CD4-positive, alpha-beta T cell treated with Interleukin-6 at 100 ng/mL for 8 hours (primary cell): ENCODE measurements around the gene PRTN3.

ENCODE experiments used
- DNase-seq: peaks from one replicate; pipeline ENCODE4 v3.0.0-alpha.2; 2020; ENCODE audit warnings: mixed read lengths, low spot score

PRTN3 gene

DNA sequence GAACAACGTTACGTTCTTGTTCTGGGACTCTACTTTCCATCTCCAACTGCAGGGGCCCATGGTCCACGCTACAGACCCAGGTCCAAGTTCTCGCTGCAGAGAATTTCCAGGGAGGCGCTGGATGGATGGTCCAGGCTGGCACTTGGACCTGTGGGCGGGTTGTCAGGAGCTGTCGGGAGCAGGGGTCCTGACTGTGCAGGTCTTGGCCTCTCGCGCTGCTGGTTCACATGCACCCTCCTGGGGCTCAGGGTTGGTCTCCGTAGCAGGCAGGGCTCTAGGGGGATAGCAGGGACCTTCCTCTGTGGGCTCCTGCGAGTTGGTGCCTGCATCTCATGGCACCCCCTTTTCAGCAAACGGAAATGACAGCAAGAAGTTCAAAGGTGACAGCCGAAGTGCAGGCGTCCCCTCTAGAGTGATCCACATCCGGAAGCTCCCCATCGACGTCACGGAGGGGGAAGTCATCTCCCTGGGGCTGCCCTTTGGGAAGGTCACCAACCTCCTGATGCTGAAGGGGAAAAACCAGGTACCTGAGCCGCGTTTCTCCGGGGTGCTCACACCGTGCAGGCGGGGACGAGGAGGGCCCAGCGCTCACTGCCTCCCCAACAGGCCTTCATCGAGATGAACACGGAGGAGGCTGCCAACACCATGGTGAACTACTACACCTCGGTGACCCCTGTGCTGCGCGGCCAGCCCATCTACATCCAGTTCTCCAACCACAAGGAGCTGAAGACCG lies 36.9 kb upstream of the PRTN3 start:
- no peak for DNase-seq

GRCh38 chr19:804419-805165 lies 36.2 kb upstream of the PRTN3 start:
- no peak for DNase-seq

GRCh38 chr19:805166-805551 lies 35.6 kb upstream of the PRTN3 start:
- DNase-seq: no peak

DNA sequence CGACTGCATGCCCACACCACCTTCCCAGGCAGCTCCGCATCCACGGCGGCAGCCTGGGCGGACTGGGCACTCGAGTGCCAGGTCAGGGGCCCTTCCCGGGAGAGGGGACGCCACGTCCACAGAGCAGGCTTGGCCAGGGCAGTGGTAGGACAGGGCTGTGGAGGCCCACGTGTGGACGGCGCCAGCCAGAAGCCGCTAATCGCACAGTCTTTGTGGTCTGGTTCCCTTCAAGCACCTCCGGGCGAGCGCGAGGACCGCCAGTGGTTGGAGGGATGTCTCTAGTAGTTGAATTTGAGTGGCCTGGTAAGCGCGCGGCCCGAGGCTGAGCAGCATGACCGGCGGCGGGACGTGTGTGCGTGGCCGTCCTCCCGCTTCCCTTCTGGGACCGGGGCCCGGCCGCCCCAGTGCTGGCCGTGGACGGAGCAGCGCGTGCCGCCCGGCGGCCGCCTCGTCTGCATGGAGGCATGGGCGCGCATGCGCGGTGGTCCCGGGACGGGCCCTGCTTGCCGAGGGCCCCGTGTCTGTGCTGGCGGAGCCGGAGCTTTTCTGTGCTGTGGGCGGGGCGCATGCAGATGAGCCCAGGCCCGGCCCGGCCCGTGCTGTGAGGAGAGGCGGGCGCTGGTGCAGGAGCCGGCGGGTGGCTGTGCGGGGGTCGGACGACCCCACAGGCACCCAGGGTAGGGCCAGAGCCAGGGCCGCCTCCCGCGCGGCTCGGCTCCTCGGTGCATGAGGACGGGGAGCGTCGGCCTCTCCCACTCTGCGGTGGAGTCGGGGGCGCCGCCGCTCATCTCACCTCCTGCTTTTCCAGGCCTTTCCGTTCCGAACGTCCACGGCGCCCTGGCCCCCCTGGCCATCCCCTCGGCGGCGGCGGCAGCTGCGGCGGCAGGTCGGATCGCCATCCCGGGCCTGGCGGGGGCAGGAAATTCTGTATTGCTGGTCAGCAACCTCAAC lies 34.9 kb upstream of the PRTN3 start:
- DNase-seq: no peak

GRCh38 chr19:806815-807421 lies 33.9 kb upstream of the PRTN3 start:
- DNase-seq: no peak

DNA sequence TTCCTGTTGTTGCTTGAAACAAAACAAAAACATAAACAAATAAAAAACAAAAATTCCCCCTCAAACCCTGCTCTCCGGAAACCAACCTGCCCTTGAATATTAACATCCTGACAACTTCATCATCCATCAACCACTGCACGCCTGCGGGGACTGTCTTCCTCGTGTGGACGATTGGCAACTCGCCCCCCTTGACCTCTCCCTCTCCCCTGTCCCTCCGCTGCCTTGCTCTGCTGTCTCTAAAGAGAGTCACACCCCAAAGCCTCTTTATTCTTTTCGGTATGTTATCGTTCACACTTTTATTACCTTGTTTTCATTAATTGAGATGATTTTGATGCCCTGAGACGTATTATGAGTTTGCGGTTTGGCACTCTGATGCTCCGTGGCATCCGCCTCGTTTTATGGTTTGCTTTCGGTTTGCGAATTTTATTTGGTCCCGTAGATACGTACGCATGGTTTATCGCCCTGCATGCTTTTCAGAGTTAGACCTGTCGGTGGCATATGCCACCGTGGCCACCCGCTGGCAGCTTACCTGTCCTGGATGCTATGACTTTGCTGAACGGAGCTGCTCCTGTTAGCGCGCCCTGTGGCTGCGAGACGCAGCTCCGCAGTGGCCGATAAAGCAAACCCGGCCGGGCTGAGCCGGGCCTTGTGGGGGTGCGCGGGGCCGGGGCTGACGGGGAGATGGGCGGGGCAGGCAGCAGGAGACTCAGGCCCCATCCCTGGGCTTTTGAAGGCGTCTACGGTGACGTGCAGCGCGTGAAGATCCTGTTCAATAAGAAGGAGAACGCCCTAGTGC lies 33.0 kb upstream of the PRTN3 start:
- DNase-seq: no peak

- DNase-seq: no peak
Measured at GRCh38 chr19:808423-808775, 32.4 kb upstream of the PRTN3 start.

- no peak for DNase-seq
Measured at GRCh38 chr19:810077-810855, 30.5 kb upstream of the PRTN3 start.

- DNase-seq: no peak
Measured at GRCh38 chr19:810883-811489, 29.8 kb upstream of the PRTN3 start.

DNA sequence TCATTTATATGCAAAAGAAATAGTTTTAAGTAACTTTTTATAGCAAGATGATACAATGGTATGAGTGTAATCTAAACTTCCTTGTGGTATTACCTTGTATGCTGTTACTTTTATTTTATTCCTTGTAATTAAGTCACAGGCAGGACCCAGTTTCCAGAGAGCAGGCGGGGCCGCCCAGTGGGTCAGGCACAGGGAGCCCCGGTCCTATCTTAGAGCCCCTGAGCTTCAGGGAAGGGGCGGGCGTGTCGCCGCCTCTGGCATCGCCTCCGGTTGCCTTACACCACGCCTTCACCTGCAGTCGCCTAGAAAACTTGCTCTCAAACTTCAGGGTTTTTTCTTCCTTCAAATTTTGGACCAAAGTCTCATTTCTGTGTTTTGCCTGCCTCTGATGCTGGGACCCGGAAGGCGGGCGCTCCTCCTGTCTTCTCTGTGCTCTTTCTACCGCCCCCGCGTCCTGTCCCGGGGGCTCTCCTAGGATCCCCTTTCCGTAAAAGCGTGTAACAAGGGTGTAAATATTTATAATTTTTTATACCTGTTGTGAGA lies 29.2 kb upstream of the PRTN3 start:
- no peak for DNase-seq

GRCh38 chr19:812049-812746 lies 28.6 kb upstream of the PRTN3 start:
- no peak for DNase-seq

DNA sequence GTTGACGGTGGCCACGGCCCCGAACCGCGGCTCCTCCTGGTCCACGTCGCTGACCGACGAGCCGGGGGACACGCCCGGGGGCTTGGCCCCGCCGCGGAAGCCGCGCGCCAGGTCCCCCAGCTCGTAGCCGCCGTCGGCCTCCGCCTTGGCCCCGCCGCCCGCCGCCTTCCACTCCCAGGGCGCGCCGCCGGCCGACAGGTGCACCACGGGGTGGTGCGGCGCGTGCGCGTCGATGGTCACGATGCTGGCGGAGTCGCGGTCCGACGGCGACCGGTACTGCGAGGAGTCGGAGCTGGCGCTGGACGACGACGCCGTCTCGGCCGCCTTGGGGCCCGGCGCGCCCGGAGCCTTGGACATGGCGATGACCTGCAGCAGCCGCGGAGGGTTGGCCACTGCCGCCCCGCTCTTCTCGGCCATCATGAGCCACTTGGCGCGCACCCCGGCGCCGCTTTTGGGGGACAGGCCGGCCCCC lies 28.0 kb upstream of the PRTN3 start:
- DNase-seq: no peak

DNA sequence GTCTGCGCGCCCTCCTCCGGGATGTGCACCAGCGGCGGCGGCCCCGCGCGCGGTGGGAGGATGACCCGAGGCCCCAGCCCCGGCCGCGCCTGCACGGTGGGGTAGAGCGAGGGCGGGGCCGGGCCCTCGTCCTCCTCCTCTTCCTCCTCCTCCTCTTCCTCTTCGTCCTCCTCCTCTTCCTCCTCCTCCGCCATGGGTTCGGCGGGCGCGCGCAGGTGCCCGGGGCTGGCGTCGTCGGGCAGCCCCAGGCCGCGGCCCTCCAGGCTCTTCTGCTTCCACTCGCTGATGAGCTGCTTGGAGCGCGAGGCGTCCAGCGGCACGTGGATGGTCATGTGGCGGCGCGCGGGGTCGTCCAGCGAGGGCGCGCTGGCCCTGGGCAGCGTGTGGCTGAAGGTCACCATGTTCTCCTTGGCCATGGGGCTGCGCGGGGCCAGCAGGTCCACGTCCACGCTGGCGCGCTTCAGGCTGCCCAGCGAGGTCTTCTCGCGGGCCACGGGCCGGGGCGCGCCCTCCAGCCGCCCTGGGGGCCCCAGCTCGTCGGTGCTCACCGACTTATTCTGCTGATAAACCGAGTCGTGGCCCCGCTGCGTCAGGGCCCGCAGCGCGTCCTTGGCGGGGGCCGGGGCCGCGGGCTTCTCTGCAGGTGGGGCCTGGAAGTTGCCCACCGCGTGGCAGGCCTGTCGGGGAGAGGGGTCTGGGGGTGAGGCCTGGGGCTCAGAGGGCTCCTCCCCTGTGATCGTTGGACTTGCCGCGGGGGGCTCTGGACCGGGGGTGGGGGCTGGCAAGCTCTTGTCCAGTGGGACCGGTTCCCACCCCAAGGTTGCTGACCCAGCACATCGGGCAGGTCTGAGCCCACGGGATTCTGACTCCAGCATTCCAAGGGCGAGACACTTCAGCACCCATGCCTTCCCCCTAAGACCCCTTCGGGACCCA lies 27.3 kb upstream of the PRTN3 start:
- no peak for DNase-seq

DNA sequence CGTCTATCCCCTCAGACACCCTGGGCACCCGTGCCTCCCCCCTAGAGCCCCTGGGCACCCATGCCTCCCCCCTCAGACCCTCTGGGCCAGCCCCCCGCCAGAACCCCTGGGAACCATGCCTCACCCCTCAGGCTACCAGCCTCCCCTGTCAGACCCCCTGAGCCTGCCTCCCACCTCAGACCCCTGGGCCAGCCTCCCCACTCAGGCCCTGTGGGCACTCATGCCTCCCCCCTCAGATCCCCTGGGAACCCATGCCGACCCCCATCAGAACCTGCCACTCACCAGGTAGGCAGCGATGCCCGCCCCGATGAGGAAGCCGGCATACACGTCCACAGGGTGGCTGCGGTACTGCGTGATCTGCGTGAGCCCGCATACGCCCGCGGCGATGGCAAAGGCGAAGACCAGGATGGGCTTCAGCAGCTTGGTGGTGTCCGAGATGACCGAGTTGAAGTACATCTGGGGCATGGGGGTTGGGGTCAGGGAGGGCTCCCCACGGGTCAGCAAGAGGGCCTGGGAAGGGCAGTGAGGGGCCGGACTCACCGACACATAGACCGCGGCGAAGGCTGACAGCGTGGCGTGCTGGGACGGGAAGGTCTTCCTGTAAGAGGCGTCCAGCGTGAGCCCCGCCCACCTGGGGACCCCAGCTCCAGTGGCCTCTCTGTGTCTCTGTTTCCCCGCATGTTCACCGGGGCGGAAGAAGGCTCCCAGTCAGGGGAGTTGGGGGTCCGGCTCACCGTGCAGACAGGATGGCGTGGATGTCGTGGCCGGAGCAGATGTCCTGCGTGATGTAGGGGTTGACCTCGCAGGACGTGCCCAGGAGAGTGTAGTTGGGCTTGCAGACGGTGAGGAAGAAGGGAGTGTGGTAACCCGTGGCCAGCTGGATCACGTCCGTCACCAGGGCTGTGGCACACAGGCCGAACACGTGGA lies 26.4 kb upstream of the PRTN3 start:
- DNase-seq: no peak

DNA sequence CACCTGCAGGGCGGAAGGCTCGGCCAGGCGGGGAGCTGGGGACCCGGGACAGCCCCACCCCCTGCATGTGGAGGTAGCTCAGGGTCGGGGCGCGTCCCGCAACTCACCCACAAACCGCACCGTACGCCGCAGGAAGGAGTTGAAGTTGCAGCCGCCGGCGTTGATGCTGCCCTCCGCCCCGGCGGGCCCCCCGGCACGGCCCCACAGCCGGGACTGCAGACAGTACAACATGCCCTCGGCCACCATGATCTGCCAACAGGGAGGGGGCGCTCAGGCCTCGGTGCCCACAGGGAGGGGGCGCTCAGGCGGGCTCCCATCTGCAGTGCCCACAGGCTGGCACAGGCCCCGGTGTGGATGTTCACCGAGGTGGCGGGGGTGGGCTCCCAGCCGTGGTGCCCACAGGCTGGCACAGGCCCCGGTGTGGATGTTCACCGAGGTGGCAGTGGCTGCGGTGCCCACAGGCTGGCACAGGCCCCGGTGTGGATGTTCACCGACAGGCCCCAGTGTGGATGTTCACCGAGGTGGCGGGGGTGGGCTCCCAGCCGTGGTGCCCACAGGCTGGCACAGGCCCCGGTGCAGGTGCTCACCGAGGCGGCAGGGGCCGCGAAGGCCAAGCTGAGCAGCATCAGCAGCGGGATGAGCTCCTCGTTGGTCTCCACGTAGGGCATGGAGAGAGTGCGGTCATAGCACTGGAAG lies 25.6 kb upstream of the PRTN3 start:
- DNase-seq: no peak

DNA sequence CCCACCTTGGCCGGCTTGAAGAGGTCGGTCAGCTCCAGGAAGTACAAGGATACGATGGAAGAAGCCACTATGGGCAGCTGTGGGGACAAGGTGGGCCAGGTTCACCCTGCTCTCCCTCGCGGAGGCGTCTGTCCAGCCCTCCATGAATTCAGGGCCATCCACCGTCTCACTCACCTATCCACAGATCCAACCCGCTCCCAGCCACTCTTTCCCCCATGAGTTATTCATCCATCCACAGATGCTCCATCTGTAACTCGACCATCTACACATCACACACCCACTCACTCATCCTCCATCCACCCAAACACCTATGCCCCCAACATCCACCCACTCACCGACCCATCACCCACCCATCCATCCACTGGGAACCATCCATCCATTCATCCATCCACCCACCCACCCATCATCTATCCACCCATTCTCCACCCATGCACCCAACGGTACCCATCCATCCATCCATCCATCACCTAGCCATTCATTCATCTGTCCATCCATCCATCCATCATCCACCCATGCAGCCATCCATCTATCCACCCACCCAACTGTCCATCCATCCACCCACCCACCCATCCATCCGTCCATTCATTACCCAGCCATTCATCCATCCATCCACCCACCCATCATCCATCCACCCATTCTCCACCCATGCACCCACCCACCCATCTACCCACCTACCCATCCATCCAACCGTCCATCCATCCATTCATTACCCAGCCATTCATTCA lies 24.9 kb upstream of the PRTN3 start:
- no peak for DNase-seq
